K562 (cell line): ENCODE measurements around the gene TMEM245. TPM values are rescaled to one million over a fixed set of nuclear protein-coding genes. Genes with fewer than 3 reads are reported as not detected.

Experiments
- CCNT2 ChIP-seq: IDR thresholded peaks from 2 replicates; pipeline ENCODE4 v1.6.1; 2011; ENCODE audit warnings: borderline replicate concordance, low read depth, mild to moderate bottlenecking, moderate library complexity, mixed read lengths, low read length; ENCODE audit not compliant: insufficient read length; ENCODE audit errors: extremely low read depth
- CREB3L1 ChIP-seq: fragments of 450-650 bp; IDR thresholded peaks from 2 replicates; pipeline ENCODE4 v1.6.1; 2014; ENCODE audit warnings: low read depth, mild to moderate bottlenecking, moderate library complexity, borderline replicate concordance
- KDM1A ChIP-seq, 2 experiments: fragments of 450-650 bp; IDR thresholded peaks; 2 replicates each; pipeline ENCODE4 v1.6.1; 2016; ENCODE audit warnings: mild to moderate bottlenecking in 2 of 2
- NFIC ChIP-seq: fragments of 450-650 bp; IDR thresholded peaks from 2 replicates; pipeline ENCODE4 v1.6.1; 2017; ENCODE audit warnings: mild to moderate bottlenecking, inconsistent platforms
- PBX2 ChIP-seq, 2 experiments: IDR thresholded peaks in 1 of 2; conservative IDR thresholded peaks in 1 of 2; 2 replicates each; pipeline ENCODE4 v1.6.1; 2016; ENCODE audit warnings: low read depth in 2 of 2, mild to moderate bottlenecking in 1 of 2, missing compliant biosample characterization in 1 of 2, missing genetic modification characterization in 1 of 2, moderate library complexity in 1 of 2
- TARDBP ChIP-seq: fragments of 450-650 bp; IDR thresholded peaks from 2 replicates; pipeline ENCODE4 v1.6.1; 2016
- TEAD4 ChIP-seq, 2 experiments: sonication (generic) in 1 of 2; formaldehyde crosslinking in 1 of 2; IDR thresholded peaks; 2 replicates each; pipeline versions ENCODE4 v1.6.1 to v1.8.0; 2012 to 2022; ENCODE audit warnings: borderline replicate concordance in 1 of 2, inconsistent platforms in 1 of 2, low read length in 1 of 2, mild to moderate bottlenecking in 1 of 2, missing genetic modification reagents in 1 of 2
- ZBTB40 ChIP-seq, 2 experiments: fragments of 450-650 bp in 1 of 2; sonication (generic) in 1 of 2; formaldehyde crosslinking in 1 of 2; IDR thresholded peaks; 2 replicates each; pipeline versions ENCODE4 v1.7.1 to v1.9.0; 2016 to 2022; ENCODE audit warnings: inconsistent platforms in 1 of 2, mild to moderate bottlenecking in 1 of 2, missing genetic modification reagents in 1 of 2
- ZNF395 ChIP-seq: fragments of 200-800 bp; sonication (Bioruptor generic); IDR thresholded peaks from 2 replicates; pipeline ENCODE4 v1.6.1; 2017; ENCODE audit warnings: missing genetic modification characterization, missing compliant biosample characterization
- polyA plus RNA-seq, 8 experiments: library from polyadenylated mRNA; depleted of rRNA in 4 of 8; stranded (reverse) in 5 of 8; unstranded in 3 of 8; fragments of >200 nt; fragmentation: Nextera tagmentation in 2 of 8; fragmentation: Illumina TruSeq in 1 of 8; extraction: Ambion mirVana in 2 of 8; extraction: Trizol in 1 of 8; gene quantifications; 2 replicates each; pipeline versions ENCODE4 v1.2.1 to v1.2.3, GENCODE V29; 2011 to 2014; ENCODE audit warnings: inconsistent platforms in 1 of 8, missing spikeins in 1 of 8
- total RNA-seq, 7 experiments: library from RNA; depleted of rRNA in 6 of 7; stranded (reverse); fragments of >200 nt in 6 of 7; fragmentation: Illumina TruSeq in 2 of 7; extraction: Trizol in 2 of 7; gene quantifications; 2 replicates each; pipeline versions ENCODE4 v1.2.1 to v1.2.3, GENCODE V29; 2011 to 2021; ENCODE audit warnings: low replicate concordance in 1 of 7

The TMEM245 gene
- total and polyA plus RNA-seq, 9 of the 15 experiments (the other 6 are each of a cell fraction or from before 2014, with no cell fraction given): 8.5 to 43.2 (median 24.3) TPM

GRCh38 chr9:109122726-109123621 lies 3.2 kb upstream of the TMEM245 start (continued):
- TF ChIP-seq ZBTB40 (IDR thresholded peaks at IDR 0.05): no peak; the same call in 1 of the 2 replicates
- TF ChIP-seq ZBTB40 (CRISPR knock-in tag; IDR thresholded peaks at IDR 0.05): no peak
- TF ChIP-seq TARDBP: peak; percentile 88
- peak; percentile 84 to 87 for TF ChIP-seq KDM1A (IDR thresholded peaks at IDR 0.05)
- peak; percentile 19; the same call in 1 of the 2 replicates for TF ChIP-seq CREB3L1
- peak; percentile 74 for TF ChIP-seq TEAD4 (IDR thresholded peaks at IDR 0.05; ENCODE audit: low read length)
- no peak for TF ChIP-seq TEAD4 (CRISPR knock-in tag; IDR thresholded peaks at IDR 0.05; ENCODE audit: borderline replicate concordance)
- TF ChIP-seq CCNT2: peak; percentile 40
- TF ChIP-seq NFIC: peak; percentile 59
- no peak for TF ChIP-seq ZNF395 (CRISPR knock-in tag)
- no peak; the same call in none of the 2 replicates for TF ChIP-seq PBX2 (CRISPR knock-in tag; IDR thresholded peaks at IDR 0.05; ENCODE audit: low read depth)
- peak; percentile 99 for TF ChIP-seq PBX2 (tag; conservative IDR thresholded peaks at IDR 0.05; ENCODE audit: low read depth)
